Activated T-helper 1 cell treated with anti-CD3 and anti-CD28 coated beads, Interleukin-2, amount 50 U/mL, for 16 hours (primary cell): ENCODE data around the gene ACP4.

Experiments used
- DNase-seq, 2 donors: peaks; one replicate each; pipeline ENCODE4 v3.0.0-alpha.2; 2020; ENCODE audit warnings: low read depth in 1 of 2, low spot score in 1 of 2

The ACP4 gene

GRCh38 chr19:50820549-50821247, 30.5 kb downstream of the ACP4 start:
- no peak for DNase-seq

DNA sequence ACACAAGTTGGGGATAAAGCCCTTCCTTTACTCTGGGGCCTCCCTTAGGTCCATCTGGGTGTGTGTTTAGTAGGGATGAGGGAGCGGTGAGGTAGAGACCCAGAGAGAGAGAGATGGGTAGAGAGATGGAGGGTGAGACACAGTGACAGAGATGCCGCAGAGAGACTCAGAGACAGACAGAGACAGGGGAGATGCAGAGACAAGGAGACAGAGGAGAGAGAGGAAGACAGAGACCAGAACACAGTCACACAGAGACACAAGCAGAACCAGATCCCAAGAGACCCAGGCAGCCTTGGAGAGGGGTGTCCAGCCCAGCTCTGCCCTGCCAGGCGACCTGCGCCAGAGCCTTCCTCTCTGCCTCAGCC, 31.0 kb downstream of the ACP4 start:
- no peak for DNase-seq

- no peak for DNase-seq
Observed at GRCh38 chr19:50821622-50822021, 31.4 kb downstream of the ACP4 start.

DNA sequence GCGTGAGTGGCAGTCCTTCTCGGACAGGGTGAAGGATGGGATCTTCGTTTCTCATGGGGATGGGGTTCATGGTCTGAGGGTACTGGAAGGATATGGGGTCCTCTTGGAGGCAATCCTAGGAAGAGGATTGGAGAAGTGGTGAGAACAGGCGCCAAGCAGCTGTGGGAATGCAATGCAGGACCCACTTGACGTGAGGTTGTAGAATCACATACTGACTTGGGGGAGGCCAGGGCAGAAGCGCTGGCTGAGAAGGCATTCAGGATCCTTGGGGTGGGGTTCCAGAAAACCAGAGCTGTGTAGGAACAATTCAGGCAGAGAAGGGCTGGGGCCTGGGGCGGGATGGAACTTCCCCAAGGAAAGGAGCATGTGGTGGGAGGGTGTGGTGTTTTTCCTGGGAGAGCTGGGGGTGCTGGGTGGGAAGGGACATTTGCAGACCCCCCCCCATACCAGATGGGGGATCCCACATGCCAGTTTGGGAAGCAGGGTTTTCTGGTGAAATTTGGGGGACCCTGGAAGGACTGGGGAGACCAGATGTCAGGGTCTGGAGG, 32.5 kb downstream of the ACP4 start:
- no peak for DNase-seq

GRCh38 chr19:50823389-50824042, 33.3 kb downstream of the ACP4 start, which contains the start of gene KLK1:
KLK1 (minus strand) TSS chr19:50823787; CDS start chr19:50823748, 39 bp downstream.
- no peak for DNase-seq

GRCh38 chr19:50826492-50827240, 36.5 kb downstream of the ACP4 start:
- no peak for DNase-seq

GRCh38 chr19:50827476-50827875, 37.3 kb downstream of the ACP4 start:
- no peak for DNase-seq

DNA sequence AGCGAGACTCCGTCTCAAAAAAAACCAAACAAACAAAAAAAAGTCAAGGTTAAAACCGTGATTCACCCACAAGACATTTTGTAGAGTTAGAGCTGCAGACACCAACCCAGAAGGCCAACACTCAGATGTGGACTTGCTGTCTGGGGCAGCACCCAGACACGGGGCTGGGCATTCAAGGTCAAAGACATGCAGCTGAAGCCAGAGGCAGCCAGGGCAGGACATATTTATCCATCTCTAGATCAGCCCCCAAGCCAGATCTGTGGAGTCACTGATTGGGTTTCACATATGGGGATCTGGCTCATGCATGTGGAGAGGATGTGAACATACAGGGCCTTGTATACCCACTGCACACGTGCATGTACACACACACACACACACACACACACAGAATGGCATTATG, 39.6 kb downstream of the ACP4 start:
- no peak for DNase-seq

- DNase-seq, result no peak
Observed at GRCh38 chr19:50830266-50831025, 40.2 kb downstream of the ACP4 start.

- DNase-seq, result no peak
Observed at GRCh38 chr19:50831026-50831396, 40.8 kb downstream of the ACP4 start.

DNA sequence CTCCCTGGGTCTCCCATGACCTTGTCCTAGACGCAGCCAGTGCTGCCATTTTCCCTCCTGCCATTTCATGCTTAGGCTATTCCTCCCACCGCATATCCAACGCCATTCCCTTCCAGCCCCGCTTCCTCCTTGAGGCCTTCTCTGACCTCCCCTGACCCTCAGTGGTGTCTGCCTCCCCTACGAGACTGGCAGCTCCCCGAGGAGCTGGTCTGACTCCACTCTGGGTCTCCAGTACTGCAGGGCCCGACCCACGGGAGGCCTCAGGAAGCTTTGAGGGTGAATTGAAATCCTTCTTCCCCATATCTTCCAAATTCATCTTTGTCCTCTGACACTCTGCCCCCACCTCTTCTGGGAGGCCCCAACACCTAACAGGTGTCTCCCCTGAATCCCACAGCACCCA, 42.5 kb downstream of the ACP4 start:
- DNase-seq, result no peak

GRCh38 chr19:50833117-50833801, 43.0 kb downstream of the ACP4 start, which contains the start of gene KLK15:
KLK15 (minus strand) TSS chr19:50833574; CDS start chr19:50831492, 2,082 bp downstream.
- no peak for DNase-seq

DNA sequence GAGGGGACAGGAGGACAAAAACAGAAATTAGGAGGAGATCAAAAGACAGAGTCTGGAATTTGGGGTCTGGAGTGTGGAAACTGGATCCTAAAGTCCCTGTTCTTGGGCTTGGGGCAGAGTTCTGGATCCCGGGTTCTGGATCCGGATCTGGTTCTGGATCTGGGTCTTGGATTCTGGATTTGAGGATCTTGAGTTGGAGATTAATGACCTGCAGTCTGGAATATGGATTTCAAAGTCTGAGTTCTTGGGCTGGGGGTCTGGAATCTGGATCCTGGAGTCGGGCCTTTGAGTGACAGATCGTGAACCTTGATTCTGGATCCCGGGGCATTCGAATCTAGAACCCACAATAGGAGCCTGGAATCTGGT, 43.6 kb downstream of the ACP4 start:
- no peak for DNase-seq

- DNase-seq, result no peak
Observed at GRCh38 chr19:50835103-50835784, 45.0 kb downstream of the ACP4 start.

DNA sequence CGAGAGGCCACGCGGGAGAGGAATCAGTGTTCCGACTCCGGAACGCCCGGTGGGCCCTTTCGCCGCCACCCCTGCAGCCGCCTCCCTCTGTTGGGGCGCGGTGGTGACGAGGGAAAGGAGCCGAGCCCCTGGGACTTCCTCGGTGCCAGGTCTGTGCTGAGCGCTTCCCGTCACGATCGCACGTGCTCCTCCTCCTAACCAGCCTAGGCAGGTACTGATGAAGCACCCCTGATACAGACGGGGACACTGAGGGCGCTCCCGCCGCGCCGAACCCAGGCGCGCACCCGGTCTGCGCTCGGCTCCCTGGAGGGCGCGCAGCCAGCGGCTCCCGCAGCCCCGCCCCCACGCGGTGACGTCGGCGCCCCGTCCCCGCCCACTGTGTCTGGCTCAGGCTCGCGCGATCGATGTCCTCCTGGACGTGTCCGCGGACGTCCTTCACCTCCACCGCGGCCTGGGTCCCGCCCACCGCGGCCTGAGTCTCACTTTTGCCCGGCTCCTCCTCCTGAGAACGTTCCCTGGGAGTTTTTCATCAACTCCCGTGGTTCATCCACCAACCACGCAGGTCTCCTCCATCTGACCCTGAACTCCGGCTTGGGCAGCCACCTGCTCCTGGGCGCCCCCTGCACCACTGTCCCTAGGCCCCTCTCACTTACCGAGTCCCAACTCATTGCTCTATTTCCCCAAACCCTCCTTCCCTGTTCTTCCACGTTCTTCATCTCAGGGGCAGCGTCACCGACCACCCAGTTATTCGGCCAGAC, 45.7 kb downstream of the ACP4 start:
- DNase-seq, result peak; percentile 20 to 37

GRCh38 chr19:50836543-50837195, 46.5 kb downstream of the ACP4 start:
- DNase-seq, result no peak

GRCh38 chr19:50837300-50837699, 47.1 kb downstream of the ACP4 start:
- DNase-seq, result no peak

DNA sequence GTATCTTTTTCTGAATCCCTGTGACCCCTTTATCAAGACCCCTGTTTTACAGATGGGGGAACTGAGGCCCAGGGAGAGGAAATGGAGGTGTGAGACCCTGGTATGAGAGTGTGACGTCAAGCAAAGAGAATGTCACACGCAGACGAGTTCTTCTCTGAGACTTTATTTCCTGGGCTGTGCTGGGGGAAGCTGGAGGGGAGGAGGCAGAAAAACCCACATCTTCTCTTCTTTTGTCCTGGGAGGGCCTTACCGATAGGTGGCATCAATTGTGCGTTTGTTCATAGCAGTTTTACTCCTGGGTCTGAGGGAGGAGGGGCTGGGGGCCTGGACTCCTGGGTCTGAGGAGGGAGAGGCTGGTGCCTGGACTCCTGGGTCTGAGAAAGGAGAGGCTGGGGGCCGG, 48.0 kb downstream of the ACP4 start:
- no peak for DNase-seq
